ENCODE results near the gene TMEM86B.

TMEM86B gene

GRCh38 chr19:55249841-55250240 lies 21.3 kb upstream of the TMEM86B start:
- CTCF ChIA-PET = no interaction called here
- H3K4me3 ChIP-seq (ENCODE audit: low read depth, low read length) = no peak overlapping the region
- TF ChIP-seq ZNF513 (tag by site-specific recombination; IDR thresholded peaks at IDR 0.05) (no peak), PRDM6 (tag by site-specific recombination; IDR thresholded peaks at IDR 0.05) (no peak), ZNF560 (tag by site-specific recombination; IDR thresholded peaks at IDR 0.05; ENCODE audit: borderline replicate concordance) (no peak), ZNF23 (tag by site-specific recombination; IDR thresholded peaks at IDR 0.05; ENCODE audit: borderline replicate concordance) (no peak), HIC1 (tag by site-specific recombination; IDR thresholded peaks at IDR 0.05) (peak; percentile 52; the same call in 1 of the 2 replicates), ZNF354C (tag by site-specific recombination; IDR thresholded peaks at IDR 0.05; ENCODE audit: borderline replicate concordance, low read depth) (no peak), ZNF610 (tag by site-specific recombination; IDR thresholded peaks at IDR 0.05; ENCODE audit: borderline replicate concordance) (no peak)
- no peaks in the 10 kb centered on the region for H3K9me3 ChIP-seq (ENCODE audit: control insufficient read depth, insufficient read depth, low read depth, low read length)
- H3K4me1 ChIP-seq (ENCODE audit: control insufficient read depth, insufficient read depth, low read length) = 0 out of 2 replicates have a peak, but pooled peaks cover under 1% of the 10 kb centered on the region
- H3K36me3 ChIP-seq (ENCODE audit: control insufficient read depth in 2 of 2, insufficient read depth in 1 of 2, low read length in 2 of 2) = peaks cover 15 to 64% of the 10 kb centered on the region in 2 experiments; a peak in 2 of 3 replicates
- no peak overlapping the region for H3K27ac ChIP-seq (ENCODE audit: extremely low read depth, low read depth, low read length)
- POLR2A ChIA-PET = interaction anchor here (2.2 kb wide), 1 partner anchor 10 kb away, joined by 7 read pairs; the partner anchor contains the start of gene PPP6R1

GRCh38 chr19:55248704-55249103 lies 20.1 kb upstream of the TMEM86B start:
- Histone ChIP-seq H3K36me3 (ENCODE audit: control insufficient read depth in 2 of 2, insufficient read depth in 1 of 2, low read length in 2 of 2) (peaks cover 24 to 67% of the 10 kb centered on the region in 2 experiments; a peak in 2 of 3 replicates), H3K27ac (ENCODE audit: extremely low read depth, low read depth, low read length) (no peak overlapping the region), H3K4me3 (ENCODE audit: low read depth, low read length) (no peak overlapping the region), H3K9me3 (ENCODE audit: control insufficient read depth, insufficient read depth, low read depth, low read length) (no peaks in the 10 kb centered on the region), H3K4me1 (ENCODE audit: control insufficient read depth, insufficient read depth, low read length) (no peaks in the 10 kb centered on the region)
- CTCF ChIA-PET = interaction anchor here (0.7 kb wide), 2 partner anchors 35 to 84 kb away, joined by 3 read pairs; no protein-coding TSS in a partner anchor
- POLR2A ChIA-PET = interaction anchor here (1.5 kb wide), 1 partner anchor 10 kb away, joined by 7 read pairs; the partner anchor contains the start of gene PPP6R1
- TF ChIP-seq ZNF768 (tag by site-specific recombination; IDR thresholded peaks at IDR 0.05) (no peak), SETDB1 (IDR thresholded peaks at IDR 0.05; ENCODE audit: insufficient read length, low read length) (no peak), ZNF837 (tag by site-specific recombination; IDR thresholded peaks at IDR 0.05) (no peak), ZNF23 (tag by site-specific recombination; IDR thresholded peaks at IDR 0.05; ENCODE audit: borderline replicate concordance) (no peak), ZNF48 (tag by site-specific recombination; IDR thresholded peaks at IDR 0.05) (no peak), ZBTB44 (tag by site-specific recombination; IDR thresholded peaks at IDR 0.05) (no peak), SP3 (tag by site-specific recombination; IDR thresholded peaks at IDR 0.05) (no peak), ZNF548 (tag by site-specific recombination; IDR thresholded peaks at IDR 0.05) (no peak), ZNF830 (tag by site-specific recombination; IDR thresholded peaks at IDR 0.05; ENCODE audit: low read depth) (no peak), ZNF426 (tag by site-specific recombination; IDR thresholded peaks at IDR 0.05) (no peak), CTCF (tag by site-specific recombination; IDR thresholded peaks at IDR 0.05) (no peak), GFI1B (tag by site-specific recombination; IDR thresholded peaks at IDR 0.05) (no peak), ZBTB11 (tag by site-specific recombination; conservative IDR thresholded peaks at IDR 0.05; ENCODE audit: low read depth) (no peak), ZNF214 (tag by site-specific recombination; IDR thresholded peaks at IDR 0.05; ENCODE audit: borderline replicate concordance) (no peak), ZNF621 (tag by site-specific recombination; IDR thresholded peaks at IDR 0.05) (no peak)
